GM18867 (cell line): Measurements from ENCODE around the gene USP17L10.
"Not testable (repeated sequence)": the region's sequence is repeated elsewhere in the genome, so short reads cannot be mapped to it uniquely, and the experiment has no call there.

Experiments
- ATAC-seq: cut with Tn5 transposase; IDR thresholded peaks from one replicate; pipeline ENCODE4 v1.9.1; 2021; ENCODE audit warnings: mild to moderate bottlenecking, moderate library complexity; ENCODE audit not compliant: unreplicated experiment

The USP17L10 gene, protein sequence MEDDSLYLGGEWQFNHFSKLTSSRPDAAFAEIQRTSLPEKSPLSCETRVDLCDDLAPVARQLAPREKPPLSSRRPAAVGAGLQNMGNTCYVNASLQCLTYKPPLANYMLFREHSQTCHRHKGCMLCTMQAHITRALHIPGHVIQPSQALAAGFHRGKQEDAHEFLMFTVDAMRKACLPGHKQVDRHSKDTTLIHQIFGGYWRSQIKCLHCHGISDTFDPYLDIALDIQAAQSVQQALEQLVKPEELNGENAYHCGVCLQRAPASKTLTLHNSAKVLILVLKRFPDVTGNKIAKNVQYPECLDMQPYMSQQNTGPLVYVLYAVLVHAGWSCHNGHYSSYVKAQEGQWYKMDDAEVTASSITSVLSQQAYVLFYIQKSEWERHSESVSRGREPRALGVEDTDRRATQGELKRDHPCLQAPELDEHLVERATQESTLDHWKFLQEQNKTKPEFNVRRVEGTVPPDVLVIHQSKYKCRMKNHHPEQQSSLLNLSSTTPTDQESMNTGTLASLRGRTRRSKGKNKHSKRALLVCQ

DNA sequence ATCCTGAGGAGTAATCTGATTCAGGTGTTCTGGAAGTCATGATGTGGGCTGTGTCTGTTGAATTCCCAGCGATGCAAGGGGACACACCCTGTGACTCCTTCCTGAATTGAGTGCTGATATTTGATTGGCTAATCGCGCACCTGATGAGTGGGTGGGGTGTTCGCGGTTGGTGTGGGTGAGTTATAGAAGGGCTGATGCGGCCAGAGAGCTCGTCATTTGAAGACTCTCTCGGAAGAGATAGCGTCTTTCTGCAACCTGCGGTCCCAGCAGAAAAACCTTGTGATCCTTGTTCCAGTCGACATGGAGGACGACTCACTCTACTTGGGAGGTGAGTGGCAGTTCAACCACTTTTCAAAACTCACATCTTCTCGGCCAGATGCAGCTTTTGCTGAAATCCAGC lies at the start of gene USP17L10:
USP17L10 (plus strand) TSS at position 301 of the 400 bp plus-strand sequence; CDS start at position 301, 0 bp downstream.
- not testable (repeated sequence) for ATAC-seq

DNA sequence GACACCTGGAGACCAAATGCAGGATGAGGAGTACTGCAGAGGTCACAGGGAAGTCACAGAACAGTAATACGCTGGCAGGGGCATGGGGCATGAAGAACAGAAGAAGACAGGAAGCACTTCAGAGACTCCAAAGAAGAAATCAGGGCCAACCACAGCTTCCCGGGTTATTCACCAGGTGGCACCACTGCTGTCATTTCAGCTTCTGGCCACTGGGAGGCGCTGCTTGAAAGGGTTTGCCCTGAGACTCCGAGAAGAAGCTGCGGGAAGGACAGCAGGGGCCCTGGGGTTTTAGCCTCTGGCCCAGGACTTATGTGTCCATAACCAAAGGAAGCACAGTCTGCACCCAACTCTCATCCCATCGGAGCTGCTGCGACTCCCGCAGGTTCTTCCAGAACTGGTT lies 44.5 kb upstream of the USP17L10 start:
- not testable (repeated sequence) for ATAC-seq

DNA sequence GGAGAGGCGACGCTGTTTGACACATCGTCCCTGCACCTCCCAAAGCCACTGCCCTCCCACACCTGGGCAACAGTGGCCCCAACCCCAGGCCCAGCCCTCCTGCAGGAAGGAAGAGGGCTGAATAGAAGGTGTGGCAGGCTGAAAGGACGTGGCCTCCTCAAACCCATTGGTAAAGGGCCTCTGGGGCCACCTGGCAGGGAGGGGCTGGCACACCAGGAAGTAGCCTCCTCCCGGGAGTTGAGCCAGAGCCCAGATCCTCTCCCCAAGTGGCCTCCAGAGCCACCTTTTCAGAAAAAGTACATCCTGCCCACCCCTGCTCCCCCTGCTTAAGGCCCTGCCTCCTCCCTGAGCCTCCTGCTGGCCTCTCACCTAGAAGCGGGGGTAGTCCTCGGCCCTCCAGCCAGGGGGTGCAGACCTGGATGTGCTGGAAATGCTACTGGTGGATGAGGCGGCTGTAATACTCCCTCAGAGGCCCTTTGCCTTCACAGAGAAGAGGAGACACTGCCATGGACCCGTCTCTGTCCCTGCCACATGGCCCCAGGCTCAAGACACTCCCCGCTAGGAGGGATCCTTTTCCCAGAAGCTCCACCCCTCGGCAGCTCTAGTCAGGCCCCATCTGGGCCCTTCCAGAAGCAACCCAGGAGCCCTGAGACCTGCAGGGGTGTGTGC lies 40.5 kb upstream of the USP17L10 start, which contains the start of gene FAM90A26:
FAM90A26 (plus strand) TSS at position 619 of the 669 bp plus-strand sequence. CDS start 2,764 bp downstream, outside the sequence.
- ATAC-seq, result not testable (repeated sequence)

DNA sequence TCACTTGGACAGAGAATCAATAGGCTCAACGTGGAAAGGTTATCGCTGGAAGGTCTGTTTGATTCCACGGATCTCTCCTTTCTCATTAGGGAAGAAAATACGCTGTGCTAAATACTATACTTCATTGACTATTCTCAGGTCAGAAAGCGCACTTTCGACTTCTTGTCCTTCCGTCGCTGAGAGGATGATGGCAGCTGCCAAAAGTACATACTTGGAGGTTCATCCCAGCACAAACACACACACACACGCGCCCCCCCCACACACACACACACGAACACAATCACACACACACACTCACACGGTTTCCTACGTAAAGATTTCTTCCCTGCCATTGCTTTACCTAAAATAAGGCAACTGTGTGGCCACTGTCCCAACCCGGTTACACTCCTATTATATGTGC lies 4.2 kb downstream of the USP17L10 start:
- ATAC-seq, result not testable (repeated sequence)

DNA sequence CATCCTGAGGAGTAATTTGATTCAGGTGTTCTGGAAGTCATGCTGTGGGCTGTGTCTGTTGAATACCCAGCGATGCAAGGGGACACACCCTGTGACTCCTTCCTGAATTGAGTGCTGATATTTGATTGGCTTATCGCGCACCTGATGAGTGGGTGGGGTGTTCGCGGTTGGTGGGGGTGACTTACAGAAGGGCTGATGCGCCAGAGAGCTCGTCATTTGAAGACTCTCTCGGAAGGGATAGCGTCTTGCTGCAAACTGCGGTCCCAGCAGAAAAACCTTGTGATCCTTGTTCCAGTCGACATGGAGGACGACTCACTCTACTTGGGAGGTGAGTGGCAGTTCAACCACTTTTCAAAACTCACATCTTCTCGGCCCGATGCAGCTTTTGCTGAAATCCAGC lies 4.6 kb downstream of the USP17L10 start, which contains the start of gene USP17L11:
USP17L11 (plus strand) TSS at position 301 of the 400 bp plus-strand sequence; CDS start at position 301, 0 bp downstream.
- ATAC-seq, result not testable (repeated sequence)

DNA sequence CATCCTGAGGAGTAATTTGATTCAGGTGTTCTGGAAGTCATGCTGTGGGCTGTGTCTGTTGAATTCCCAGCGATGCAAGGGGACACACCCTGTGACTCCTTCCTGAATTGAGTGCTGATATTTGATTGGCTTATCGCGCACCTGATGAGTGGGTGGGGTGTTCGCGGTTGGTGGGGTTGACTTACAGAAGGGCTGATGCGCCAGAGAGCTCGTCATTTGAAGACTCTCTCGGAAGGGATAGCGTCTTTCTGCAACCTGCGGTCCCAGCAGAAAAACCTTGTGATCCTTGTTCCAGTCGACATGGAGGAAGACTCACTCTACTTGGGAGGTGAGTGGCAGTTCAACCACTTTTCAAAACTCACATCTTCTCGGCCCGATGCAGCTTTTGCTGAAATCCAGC lies 9.4 kb downstream of the USP17L10 start, which contains the start of gene USP17L12:
USP17L12 (plus strand) TSS at position 301 of the 400 bp plus-strand sequence; CDS start at position 301, 0 bp downstream.
- ATAC-seq, result not testable (repeated sequence)

DNA sequence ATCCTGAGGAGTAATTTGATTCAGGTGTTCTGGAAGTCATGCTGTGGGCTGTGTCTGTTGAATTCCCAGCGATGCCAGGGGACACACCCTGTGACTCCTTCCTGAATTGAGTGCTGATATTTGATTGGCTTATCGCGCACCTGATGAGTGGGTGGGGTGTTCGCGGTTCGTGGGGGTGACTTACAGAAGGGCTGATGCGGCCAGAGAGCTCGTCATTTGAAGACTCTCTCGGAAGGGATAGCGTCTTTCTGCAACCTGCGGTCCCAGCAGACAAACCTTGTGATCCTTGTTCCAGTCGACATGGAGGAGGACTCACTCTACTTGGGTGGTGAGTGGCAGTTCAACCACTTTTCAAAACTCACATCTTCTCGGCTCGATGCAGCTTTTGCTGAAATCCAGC lies 14.1 kb downstream of the USP17L10 start, which contains the start of gene USP17L13:
USP17L13 (plus strand) TSS at position 301 of the 400 bp plus-strand sequence; CDS start at position 301, 0 bp downstream.
- ATAC-seq, result not testable (repeated sequence)

DNA sequence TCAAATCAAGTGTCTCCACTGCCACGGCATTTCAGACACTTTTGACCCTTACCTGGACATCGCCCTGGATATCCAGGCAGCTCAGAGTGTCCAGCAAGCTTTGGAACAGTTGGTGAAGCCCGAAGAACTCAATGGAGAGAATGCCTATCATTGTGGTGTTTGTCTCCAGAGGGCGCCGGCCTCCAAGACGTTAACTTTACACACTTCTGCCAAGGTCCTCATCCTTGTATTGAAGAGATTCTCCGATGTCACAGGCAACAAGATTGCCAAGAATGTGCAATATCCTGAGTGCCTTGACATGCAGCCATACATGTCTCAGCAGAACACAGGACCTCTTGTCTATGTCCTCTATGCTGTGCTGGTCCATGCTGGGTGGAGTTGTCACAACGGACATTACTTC lies 19.8 kb downstream of the USP17L10 start:
- ATAC-seq, result not testable (repeated sequence)

DNA sequence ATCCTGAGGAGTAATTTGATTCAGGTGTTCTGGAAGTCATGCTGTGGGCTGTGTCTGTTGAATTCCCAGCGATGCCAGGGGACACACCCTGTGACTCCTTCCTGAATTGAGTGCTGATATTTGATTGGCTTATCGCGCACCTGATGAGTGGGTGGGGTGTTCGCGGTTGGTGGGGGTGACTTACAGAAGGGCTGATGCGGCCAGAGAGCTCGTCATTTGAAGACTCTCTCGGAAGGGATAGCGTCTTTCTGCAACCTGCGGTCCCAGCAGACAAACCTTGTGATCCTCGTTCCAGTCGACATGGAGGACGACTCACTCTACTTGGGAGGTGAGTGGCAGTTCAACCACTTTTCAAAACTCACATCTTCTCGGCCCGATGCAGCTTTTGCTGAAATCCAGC lies 23.6 kb downstream of the USP17L10 start, which contains the start of gene USP17L15:
USP17L15 (plus strand) TSS at position 301 of the 400 bp plus-strand sequence; CDS start at position 301, 0 bp downstream.
- ATAC-seq, result not testable (repeated sequence)

DNA sequence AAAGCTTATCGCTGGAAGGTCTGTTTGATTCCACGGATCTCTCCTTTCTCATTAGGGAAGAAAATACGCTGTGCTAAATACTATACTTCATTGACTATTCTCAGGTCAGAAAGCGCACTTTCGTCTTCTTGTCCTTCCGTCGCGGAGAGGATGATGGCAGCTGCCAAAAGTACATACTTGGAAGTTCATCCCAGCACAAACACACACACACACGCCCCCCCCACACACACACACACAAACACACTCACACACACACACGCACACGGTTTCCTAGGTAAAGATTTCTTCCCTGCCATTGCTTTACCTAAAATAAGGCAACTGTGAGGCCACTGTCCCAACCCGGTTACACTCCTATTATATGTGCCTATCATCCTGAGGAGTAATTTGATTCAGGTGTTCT lies 28.0 kb downstream of the USP17L10 start:
- not testable (repeated sequence) for ATAC-seq

DNA sequence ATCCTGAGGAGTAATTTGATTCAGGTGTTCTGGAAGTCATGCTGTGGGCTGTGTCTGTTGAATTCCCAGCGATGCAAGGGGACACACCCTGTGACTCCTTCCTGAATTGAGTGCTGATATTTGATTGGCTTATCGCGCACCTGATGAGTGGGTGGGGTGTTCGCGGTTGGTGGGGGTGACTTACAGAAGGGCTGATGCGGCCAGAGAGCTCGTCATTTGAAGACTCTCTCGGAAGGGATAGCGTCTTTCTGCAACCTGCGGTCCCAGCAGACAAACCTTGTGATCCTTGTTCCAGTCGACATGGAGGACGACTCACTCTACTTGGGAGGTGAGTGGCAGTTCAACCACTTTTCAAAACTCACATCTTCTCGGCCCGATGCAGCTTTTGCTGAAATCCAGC lies 33.1 kb downstream of the USP17L10 start, which contains the start of gene USP17L17:
USP17L17 (plus strand) TSS at position 301 of the 400 bp plus-strand sequence; CDS start at position 301, 0 bp downstream.
- not testable (repeated sequence) for ATAC-seq

DNA sequence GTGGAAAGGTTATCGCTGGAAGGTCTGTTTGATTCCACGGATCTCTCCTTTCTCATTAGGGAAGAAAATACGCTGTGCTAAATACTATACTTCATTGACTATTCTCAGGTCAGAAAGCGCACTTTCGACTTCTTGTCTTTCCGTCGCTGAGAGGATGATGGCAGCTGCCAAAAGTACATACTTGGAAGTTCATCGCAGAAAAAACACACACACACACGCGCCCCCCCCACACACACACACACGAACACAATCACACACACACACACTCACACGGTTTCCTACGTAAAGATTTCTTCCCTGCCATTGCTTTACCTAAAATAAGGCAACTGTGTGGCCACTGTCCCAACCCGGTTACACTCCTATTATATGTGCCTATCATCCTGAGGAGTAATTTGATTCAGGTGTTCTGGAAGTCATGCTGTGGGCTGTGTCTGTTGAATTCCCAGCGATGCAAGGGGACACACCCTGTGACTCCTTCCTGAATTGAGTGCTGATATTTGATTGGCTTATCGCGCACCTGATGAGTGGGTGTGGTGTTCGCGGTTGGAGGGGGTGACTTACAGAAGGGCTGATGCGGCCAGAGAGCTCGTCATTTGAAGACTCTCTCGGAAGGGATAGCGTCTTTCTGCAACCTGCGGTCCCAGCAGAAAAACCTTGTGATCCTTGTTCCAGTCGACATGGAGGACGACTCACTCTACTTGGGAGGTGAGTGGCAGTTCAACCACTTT lies 37.7 kb downstream of the USP17L10 start, which contains the start of gene USP17L18:
USP17L18 (plus strand) TSS at position 678 of the 728 bp plus-strand sequence; CDS start at position 678, 0 bp downstream.
- ATAC-seq, result not testable (repeated sequence)

DNA sequence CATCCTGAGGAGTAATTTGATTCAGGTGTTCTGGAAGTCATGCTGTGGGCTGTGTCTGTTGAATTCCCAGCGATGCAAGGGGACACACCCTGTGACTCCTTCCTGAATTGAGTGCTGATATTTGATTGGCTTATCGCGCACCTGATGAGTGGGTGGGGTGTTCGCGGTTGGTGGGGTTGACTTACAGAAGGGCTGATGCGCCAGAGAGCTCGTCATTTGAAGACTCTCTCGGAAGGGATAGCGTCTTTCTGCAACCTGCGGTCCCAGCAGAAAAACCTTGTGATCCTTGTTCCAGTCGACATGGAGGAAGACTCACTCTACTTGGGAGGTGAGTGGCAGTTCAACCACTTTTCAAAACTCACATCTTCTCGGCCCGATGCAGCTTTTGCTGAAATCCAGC lies 42.6 kb downstream of the USP17L10 start, which contains the start of gene USP17L19:
USP17L19 (plus strand) TSS at position 301 of the 400 bp plus-strand sequence; CDS start at position 301, 0 bp downstream.
- ATAC-seq, result not testable (repeated sequence)

DNA sequence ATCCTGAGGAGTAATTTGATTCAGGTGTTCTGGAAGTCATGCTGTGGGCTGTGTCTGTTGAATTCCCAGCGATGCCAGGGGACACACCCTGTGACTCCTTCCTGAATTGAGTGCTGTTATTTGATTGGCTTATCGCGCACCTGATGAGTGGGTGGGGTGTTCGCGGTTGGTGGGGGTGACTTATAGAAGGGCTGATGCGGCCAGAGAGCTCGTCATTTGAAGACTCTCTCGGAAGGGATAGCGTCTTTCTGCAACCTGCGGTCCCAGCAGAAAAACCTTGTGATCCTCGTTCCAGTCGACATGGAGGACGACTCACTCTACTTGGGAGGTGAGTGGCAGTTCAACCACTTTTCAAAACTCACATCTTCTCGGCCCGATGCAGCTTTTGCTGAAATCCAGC lies 47.4 kb downstream of the USP17L10 start, which contains the start of gene USP17L20:
USP17L20 (plus strand) TSS at position 301 of the 400 bp plus-strand sequence; CDS start at position 301, 0 bp downstream.
- not testable (repeated sequence) for ATAC-seq
